GM19023 (cell line): ENCODE results near the gene IL1B.

ENCODE experiments used
- ATAC-seq: cut with Tn5 transposase; IDR thresholded peaks from one replicate; pipeline ENCODE4 v1.9.1; 2021; ENCODE audit warnings: mild to moderate bottlenecking, moderate library complexity; ENCODE audit not compliant: unreplicated experiment

IL1B gene

GRCh38 chr2:112787294-112787693 is 49.3 kb downstream of the IL1B start:
- no peak for ATAC-seq

- no peak for ATAC-seq
Observed at GRCh38 chr2:112784199-112785189, 52.1 kb downstream of the IL1B start, which contains the start of gene IL1A. Gene IL1A (minus strand): TSS chr2:112784493. CDS start chr2:112783770, 723 bp downstream.

GRCh38 chr2:112783187-112783714 is 53.3 kb downstream of the IL1B start:
- no peak for ATAC-seq

DNA sequence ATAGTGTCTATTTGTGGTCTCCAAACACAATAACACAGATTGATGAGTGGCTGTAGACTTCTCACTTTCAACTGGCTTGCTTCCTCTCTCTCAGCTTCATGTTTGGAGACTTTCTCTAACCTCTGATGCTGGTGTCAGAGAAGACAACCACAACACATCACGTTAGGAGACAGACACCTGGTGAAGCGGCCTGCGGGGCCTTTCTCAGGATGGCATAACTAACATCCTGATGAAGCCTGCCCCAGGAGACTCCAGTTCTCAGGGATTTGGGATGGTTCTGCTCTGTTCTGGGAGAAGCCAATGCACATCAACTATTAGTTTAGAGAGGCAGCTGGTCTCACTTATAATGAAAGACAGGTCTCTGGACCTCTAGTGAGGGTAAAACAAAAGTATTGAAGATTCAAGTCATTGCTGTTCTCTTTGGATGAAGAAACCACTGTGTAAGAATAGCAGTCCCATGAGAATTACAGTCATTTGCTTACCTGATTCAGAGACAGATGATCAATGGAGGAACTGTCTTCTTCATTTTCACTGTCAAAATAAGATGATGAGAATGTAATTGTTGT is 54.3 kb downstream of the IL1B start:
- ATAC-seq, result peak; percentile 90
